ENCODE measurements around the gene FIBIN.
A peak's percentile ranks its signal among the peaks of the same experiment; 100 is the strongest.

Gene FIBIN

DNA sequence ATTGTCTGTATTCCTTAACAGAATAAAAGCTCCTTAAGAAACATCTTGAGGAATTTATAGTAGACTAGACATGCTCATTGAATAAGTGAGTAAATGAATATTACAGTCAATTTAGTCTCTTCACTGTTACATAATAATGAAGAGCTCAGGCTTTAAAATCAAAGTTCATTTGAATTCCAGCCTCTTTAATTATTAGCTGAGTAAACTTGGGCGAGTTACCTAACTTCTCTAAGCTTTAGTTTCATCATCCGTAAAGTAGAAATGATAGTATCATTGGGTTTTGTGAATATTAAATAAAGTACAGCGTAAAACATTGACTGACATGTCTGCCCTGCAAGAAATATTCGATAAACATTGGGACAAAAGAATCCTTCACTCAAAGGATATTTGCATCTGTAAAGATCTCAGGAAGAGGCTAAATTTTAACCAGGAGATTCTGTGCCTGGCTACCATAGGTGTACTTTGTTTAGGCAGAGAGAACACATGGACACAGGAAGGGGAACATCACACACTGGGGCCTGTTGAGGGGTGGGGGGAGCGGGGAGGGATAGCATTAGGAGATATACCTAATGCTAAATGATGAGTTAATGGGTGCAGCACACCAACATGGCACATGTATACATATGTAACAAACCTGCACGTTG, 31.5 kb downstream of the FIBIN start:
- DNase-seq: no peak

- DNase-seq: no peak
These were observed 32.2 kb downstream of the FIBIN start for GRCh38 chr11:27025957-27026733.

GRCh38 chr11:27028561-27028965, 34.7 kb downstream of the FIBIN start:
- peak; percentile 53 for DNase-seq

DNA sequence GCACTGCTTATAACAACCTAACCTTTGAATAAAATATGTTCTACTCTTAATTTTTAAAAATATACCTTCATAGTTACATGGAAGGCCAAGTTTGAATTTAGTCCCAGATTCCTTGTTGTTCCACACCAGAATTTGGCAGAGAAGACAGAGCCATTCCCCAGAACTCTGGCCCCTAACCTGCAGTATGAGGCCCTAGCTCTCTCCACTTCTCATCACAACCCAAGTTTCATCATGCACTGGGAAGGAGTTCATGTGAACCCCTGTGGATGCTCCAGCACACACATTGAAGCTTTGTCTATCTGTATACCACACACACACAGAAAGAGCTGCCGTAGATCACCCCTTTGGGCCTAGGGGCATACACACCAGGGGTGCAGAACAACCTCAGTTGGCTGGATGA, 36.1 kb downstream of the FIBIN start:
- DNase-seq: no peak

- no peak for DNase-seq
These were observed 37.8 kb downstream of the FIBIN start for GRCh38 chr11:27031754-27032153.

- DNase-seq: no peak
These were observed 46.0 kb downstream of the FIBIN start for GRCh38 chr11:27039873-27040272.

- no peak for DNase-seq
These were observed 46.6 kb downstream of the FIBIN start, which contains the start of gene BBOX1 for GRCh38 chr11:27040302-27041115. Gene BBOX1 (plus strand): TSS chr11:27040815. CDS start chr11:27055431, 14,616 bp downstream.

DNA sequence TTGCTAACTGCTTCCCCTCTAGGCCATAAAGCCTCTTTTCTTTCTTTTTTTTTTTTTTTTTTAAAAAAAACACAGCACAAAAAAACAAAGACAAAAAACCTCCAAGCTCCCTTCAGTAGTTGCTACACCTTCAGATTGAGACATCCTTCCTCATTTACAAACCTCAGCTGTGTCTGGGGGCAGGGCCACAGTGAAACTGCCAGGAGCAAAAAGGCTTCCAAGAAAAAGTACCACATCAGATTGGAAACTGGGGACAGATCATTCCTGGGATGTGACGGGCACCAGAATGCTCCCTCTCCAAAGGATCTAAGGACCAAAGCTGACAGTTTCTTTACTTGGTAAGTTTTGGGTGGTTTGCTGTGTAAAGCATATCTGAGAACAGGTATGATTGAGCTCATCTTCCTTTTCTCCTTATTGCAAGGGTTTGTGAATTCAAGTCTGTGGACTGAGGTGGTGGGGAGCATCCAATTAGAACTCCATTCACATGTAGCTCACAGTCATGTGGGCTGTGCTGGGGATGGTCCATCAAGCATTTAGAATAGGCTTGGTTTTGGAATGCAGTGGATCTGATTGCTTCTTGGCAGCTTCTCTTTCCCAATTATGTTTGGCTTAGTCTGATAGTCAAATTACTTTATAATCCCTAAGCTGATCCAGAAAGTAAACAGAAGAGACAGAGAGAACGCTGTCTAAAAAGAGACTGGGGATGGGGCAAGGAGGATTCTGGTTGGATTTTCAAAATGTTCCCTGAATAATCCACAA, 47.4 kb downstream of the FIBIN start:
- DNase-seq: no peak
